SK-N-SH treated with all-trans-retinoic acid at 6 μM for 48 hours (cell line): ENCODE results near the gene SIAH1.

Experiments used
- ARNTL ChIP-seq: fragments of 450-650 bp; formaldehyde crosslinking; IDR thresholded peaks from 2 replicates; pipeline ENCODE4 v1.5.0; 2020; ENCODE audit warnings: low read depth, mild to moderate bottlenecking, moderate library complexity, borderline replicate concordance
- CSDC2 ChIP-seq: fragments of 250-450 bp; sonication (Bioruptor Pico); IDR thresholded peaks from 2 replicates; pipeline ENCODE4 v1.5.0; 2020; ENCODE audit warnings: mild to moderate bottlenecking, moderate library complexity
- ISL1 ChIP-seq: fragments of 250-450 bp; sonication (Bioruptor Pico); IDR thresholded peaks from 2 replicates; pipeline ENCODE4 v2.1.2; 2022; ENCODE audit warnings: mild to moderate bottlenecking, moderate library complexity
- PPARA ChIP-seq: fragments of 250-450 bp; sonication (Bioruptor Pico); IDR thresholded peaks from 2 replicates; pipeline ENCODE4 v1.5.0; 2020; ENCODE audit warnings: mild to moderate bottlenecking, borderline replicate concordance
- RARB ChIP-seq: fragments of 250-450 bp; sonication (Bioruptor Pico); IDR thresholded peaks from 2 replicates; pipeline ENCODE4 v1.8.0; 2021; ENCODE audit warnings: mild to moderate bottlenecking, moderate library complexity
- TOX ChIP-seq: fragments of 250-450 bp; sonication (Bioruptor Pico); IDR thresholded peaks from 2 replicates; pipeline ENCODE4 v1.8.0; 2021; ENCODE audit warnings: mild to moderate bottlenecking, moderate library complexity, borderline replicate concordance
- ZFP3 ChIP-seq: fragments of 250-450 bp; sonication (Bioruptor Pico); IDR thresholded peaks from 2 replicates; pipeline ENCODE4 v1.5.0; 2020; ENCODE audit warnings: mild to moderate bottlenecking, moderate library complexity
- ZFP30 ChIP-seq: fragments of 450-650 bp; formaldehyde crosslinking; IDR thresholded peaks from 2 replicates; pipeline ENCODE4 v1.5.0; 2022; ENCODE audit warnings: mild to moderate bottlenecking, moderate library complexity
- ZNF70 ChIP-seq: fragments of 450-650 bp; formaldehyde crosslinking; IDR thresholded peaks from 2 replicates; pipeline ENCODE4 v1.5.0; 2020; ENCODE audit warnings: mild to moderate bottlenecking, moderate library complexity
- ZNF8 ChIP-seq: fragments of 450-650 bp; formaldehyde crosslinking; IDR thresholded peaks from 2 replicates; pipeline ENCODE4 v1.5.0; 2020; ENCODE audit warnings: mild to moderate bottlenecking, moderate library complexity
- TF ChIP-seq, protein P1 (sequence below): fragments of 250-450 bp; sonication (Bioruptor Pico); IDR thresholded peaks from 2 replicates; pipeline ENCODE4 v1.5.1; 2021; ENCODE audit warnings: mild to moderate bottlenecking, moderate library complexity
- TF ChIP-seq, protein P2 (sequence below): fragments of 250-450 bp; sonication (Bioruptor Pico); IDR thresholded peaks from 2 replicates; pipeline ENCODE4 v1.8.0; 2020; ENCODE audit warnings: mild to moderate bottlenecking, moderate library complexity, borderline replicate concordance
- TF ChIP-seq, protein P3 (sequence below): fragments of 250-450 bp; sonication (Bioruptor Pico); IDR thresholded peaks from 2 replicates; pipeline ENCODE4 v1.5.1; 2020; ENCODE audit warnings: low read depth, mild to moderate bottlenecking, moderate library complexity
- TF ChIP-seq, protein P4 (sequence below): fragments of 250-450 bp; sonication (Bioruptor Pico); IDR thresholded peaks from 2 replicates; pipeline ENCODE4 v1.5.0; 2020; ENCODE audit warnings: mild to moderate bottlenecking, moderate library complexity

DNA sequence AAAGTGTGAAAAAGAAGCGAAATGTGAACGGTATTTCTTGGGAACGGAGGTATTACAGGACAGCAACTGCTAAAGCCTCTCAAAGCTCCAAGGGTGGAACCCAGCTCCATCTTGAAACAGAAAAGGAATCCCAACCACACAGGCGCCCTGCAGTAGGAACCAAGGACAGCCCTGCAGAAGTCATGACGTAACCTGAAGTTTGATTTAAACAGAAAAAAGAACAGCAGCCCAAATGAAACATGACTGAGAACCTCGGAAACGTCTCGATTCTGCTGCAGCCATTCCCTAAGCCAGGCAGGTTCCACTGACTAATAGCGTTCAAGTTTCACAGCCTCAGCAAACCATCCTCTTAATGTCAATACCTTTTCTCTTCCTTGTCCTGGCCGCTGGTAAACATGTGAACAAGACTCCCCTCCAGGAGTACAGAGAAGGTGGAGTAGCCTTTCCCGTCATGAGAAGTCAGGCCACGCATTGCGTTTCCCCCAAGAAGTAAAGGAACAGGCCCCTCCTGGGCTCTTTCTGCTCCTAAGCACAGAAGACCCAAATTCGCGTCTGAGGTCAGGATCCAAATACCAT lies 20.1 kb downstream of the SIAH1 start:
- TF ChIP-seq CSDC2 (CRISPR knock-in tag) (no peak), RARB (CRISPR knock-in tag) (no peak), ARNTL (CRISPR knock-in tag) (no peak), ISL1 (CRISPR knock-in tag) (no peak), ZFP3 (CRISPR knock-in tag) (no peak), ZFP30 (CRISPR knock-in tag) (no peak), ZNF8 (CRISPR knock-in tag) (no peak), PPARA (CRISPR knock-in tag) (no peak), ZNF70 (CRISPR knock-in tag) (no peak), TOX (CRISPR knock-in tag) (no peak)
- TF ChIP-seq, protein P1, sequence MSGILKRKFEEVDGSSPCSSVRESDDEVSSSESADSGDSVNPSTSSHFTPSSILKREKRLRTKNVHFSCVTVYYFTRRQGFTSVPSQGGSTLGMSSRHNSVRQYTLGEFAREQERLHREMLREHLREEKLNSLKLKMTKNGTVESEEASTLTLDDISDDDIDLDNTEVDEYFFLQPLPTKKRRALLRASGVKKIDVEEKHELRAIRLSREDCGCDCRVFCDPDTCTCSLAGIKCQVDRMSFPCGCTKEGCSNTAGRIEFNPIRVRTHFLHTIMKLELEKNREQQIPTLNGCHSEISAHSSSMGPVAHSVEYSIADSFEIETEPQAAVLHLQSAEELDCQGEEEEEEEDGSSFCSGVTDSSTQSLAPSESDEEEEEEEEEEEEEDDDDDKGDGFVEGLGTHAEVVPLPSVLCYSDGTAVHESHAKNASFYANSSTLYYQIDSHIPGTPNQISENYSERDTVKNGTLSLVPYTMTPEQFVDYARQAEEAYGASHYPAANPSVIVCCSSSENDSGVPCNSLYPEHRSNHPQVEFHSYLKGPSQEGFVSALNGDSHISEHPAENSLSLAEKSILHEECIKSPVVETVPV (CRISPR knock-in tag) = no peak
- TF ChIP-seq, protein P2, sequence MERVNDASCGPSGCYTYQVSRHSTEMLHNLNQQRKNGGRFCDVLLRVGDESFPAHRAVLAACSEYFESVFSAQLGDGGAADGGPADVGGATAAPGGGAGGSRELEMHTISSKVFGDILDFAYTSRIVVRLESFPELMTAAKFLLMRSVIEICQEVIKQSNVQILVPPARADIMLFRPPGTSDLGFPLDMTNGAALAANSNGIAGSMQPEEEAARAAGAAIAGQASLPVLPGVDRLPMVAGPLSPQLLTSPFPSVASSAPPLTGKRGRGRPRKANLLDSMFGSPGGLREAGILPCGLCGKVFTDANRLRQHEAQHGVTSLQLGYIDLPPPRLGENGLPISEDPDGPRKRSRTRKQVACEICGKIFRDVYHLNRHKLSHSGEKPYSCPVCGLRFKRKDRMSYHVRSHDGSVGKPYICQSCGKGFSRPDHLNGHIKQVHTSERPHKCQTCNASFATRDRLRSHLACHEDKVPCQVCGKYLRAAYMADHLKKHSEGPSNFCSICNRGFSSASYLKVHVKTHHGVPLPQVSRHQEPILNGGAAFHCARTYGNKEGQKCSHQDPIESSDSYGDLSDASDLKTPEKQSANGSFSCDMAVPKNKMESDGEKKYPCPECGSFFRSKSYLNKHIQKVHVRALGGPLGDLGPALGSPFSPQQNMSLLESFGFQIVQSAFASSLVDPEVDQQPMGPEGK (CRISPR knock-in tag) = no peak
- TF ChIP-seq, protein P3, sequence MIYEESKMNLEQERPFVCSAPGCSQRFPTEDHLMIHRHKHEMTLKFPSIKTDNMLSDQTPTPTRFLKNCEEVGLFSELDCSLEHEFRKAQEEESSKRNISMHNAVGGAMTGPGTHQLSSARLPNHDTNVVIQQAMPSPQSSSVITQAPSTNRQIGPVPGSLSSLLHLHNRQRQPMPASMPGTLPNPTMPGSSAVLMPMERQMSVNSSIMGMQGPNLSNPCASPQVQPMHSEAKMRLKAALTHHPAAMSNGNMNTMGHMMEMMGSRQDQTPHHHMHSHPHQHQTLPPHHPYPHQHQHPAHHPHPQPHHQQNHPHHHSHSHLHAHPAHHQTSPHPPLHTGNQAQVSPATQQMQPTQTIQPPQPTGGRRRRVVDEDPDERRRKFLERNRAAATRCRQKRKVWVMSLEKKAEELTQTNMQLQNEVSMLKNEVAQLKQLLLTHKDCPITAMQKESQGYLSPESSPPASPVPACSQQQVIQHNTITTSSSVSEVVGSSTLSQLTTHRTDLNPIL (CRISPR knock-in tag) = no peak
- TF ChIP-seq, protein P4, sequence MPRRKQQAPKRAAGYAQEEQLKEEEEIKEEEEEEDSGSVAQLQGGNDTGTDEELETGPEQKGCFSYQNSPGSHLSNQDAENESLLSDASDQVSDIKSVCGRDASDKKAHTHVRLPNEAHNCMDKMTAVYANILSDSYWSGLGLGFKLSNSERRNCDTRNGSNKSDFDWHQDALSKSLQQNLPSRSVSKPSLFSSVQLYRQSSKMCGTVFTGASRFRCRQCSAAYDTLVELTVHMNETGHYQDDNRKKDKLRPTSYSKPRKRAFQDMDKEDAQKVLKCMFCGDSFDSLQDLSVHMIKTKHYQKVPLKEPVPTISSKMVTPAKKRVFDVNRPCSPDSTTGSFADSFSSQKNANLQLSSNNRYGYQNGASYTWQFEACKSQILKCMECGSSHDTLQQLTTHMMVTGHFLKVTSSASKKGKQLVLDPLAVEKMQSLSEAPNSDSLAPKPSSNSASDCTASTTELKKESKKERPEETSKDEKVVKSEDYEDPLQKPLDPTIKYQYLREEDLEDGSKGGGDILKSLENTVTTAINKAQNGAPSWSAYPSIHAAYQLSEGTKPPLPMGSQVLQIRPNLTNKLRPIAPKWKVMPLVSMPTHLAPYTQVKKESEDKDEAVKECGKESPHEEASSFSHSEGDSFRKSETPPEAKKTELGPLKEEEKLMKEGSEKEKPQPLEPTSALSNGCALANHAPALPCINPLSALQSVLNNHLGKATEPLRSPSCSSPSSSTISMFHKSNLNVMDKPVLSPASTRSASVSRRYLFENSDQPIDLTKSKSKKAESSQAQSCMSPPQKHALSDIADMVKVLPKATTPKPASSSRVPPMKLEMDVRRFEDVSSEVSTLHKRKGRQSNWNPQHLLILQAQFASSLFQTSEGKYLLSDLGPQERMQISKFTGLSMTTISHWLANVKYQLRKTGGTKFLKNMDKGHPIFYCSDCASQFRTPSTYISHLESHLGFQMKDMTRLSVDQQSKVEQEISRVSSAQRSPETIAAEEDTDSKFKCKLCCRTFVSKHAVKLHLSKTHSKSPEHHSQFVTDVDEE (CRISPR knock-in tag) = no peak
